ENCODE measurements around the gene GDI1. TPM values are rescaled to one million over a fixed set of nuclear protein-coding genes. Genes with fewer than 3 reads are reported as not detected.
"Not testable (repeated sequence)": the region's sequence is repeated elsewhere in the genome, so short reads cannot be mapped to it uniquely, and the experiment has no call there.

GDI1 gene
- total and polyA plus RNA-seq, 2 of the 4 experiments (the other 2 are of a cell fraction): 113 to 291 TPM

DNA sequence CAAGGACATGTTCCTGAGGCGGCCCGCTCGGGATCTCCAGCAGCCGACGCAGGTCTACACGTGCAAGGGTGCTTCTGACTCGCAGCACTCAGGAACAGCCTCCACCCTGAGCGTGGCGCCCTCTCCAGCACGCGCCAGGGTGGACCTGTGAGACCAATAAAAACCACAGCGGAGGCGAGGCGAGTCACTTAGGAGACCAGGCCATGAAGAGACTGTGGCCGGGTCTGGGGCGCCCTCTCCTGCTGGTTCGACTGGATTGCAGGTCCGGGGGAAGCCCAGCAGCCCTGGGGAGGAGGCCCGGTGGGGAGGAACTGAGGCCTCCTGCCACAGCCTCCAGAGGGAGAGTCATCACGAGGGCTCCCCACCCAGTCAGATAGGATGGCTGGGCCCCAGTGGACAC, 48.9 kb upstream of the GDI1 start:
- H3K27ac ChIP-seq (ENCODE audit: insufficient read depth, low read length); DNase-seq; H3K27me3 ChIP-seq (ENCODE audit: control insufficient read depth, insufficient read depth, low read length); dilution Hi-C loops (cut with HindIII; ENCODE audit: low sequenced_read_pairs, unreplicated experiment); H3K9me3 ChIP-seq (ENCODE audit: control insufficient read depth, insufficient read depth, low read length); CTCF ChIA-PET; H3K4me2 ChIP-seq (ENCODE audit: low read depth, low read length); ATAC-seq (ENCODE audit: low read depth); H3K23ac ChIP-seq (ENCODE audit: low read depth, low read length); H2AK5ac ChIP-seq (ENCODE audit: low read depth, low read length); H3K4ac ChIP-seq (ENCODE audit: low read depth, low read length); POLR2A ChIA-PET (ENCODE audit: unreplicated experiment); H3K56ac ChIP-seq (ENCODE audit: extremely low read depth, insufficient read depth, low read length); H4K20me1 ChIP-seq (ENCODE audit: insufficient read depth, low read length); H3K18ac ChIP-seq (ENCODE audit: low read depth, low read length); H2BK120ac ChIP-seq (ENCODE audit: low read depth, low read length); intact Hi-C loops (cut with micrococcal nuclease); H3K9ac ChIP-seq (ENCODE audit: low read depth, low read length); H3K36me3 ChIP-seq (ENCODE audit: control insufficient read depth, insufficient read depth, low read length); BruUV-seq (replicated peaks); H2AK9ac ChIP-seq (replicated peaks; ENCODE audit: low read depth, low read length, poor library complexity); H3K4me3 ChIP-seq (ENCODE audit: insufficient read depth, low read depth, low read length); H3K9me1 ChIP-seq (ENCODE audit: insufficient read depth, low read length); H3K4me1 ChIP-seq (ENCODE audit: control insufficient read depth, insufficient read depth, low read length); H4K8ac ChIP-seq (ENCODE audit: low read depth in 2 of 2, low read length in 2 of 2); H3K14ac ChIP-seq (replicated peaks; ENCODE audit: low read depth, low read length); in situ Hi-C loops (cut with MboI; ENCODE audit: low sequenced_read_pairs); H2BK20ac ChIP-seq (ENCODE audit: low read depth, low read length); H2BK5ac ChIP-seq (ENCODE audit: low read depth, low read length, poor library complexity, severe bottlenecking); H4K5ac ChIP-seq (ENCODE audit: low read depth, low read length); H3K79me1 ChIP-seq (ENCODE audit: low read depth in 1 of 2, low read length in 2 of 2); H2AFZ ChIP-seq (replicated peaks; ENCODE audit: low read length, poor library complexity); H4K91ac ChIP-seq (ENCODE audit: insufficient read depth, low read depth, low read length); H2BK15ac ChIP-seq (ENCODE audit: low read depth, low read length): not testable (repeated sequence)
- no CpG with 5 or more reads among the region's 20 CpGs for WGBS, 2 experiments (ENCODE audit: extremely low coverage in 2 of 2, insufficient read length in 1 of 2)

- H3K36me3 ChIP-seq (ENCODE audit: control insufficient read depth, insufficient read depth, low read length); H4K91ac ChIP-seq (ENCODE audit: insufficient read depth, low read depth, low read length); H3K9me1 ChIP-seq (ENCODE audit: insufficient read depth, low read length); POLR2A ChIA-PET (ENCODE audit: unreplicated experiment); CTCF ChIA-PET; DNase-seq; H3K27ac ChIP-seq (ENCODE audit: insufficient read depth, low read length); H2BK20ac ChIP-seq (ENCODE audit: low read depth, low read length); H3K9ac ChIP-seq (ENCODE audit: low read depth, low read length); H3K9me3 ChIP-seq (ENCODE audit: control insufficient read depth, insufficient read depth, low read length); ATAC-seq (ENCODE audit: low read depth); H2BK15ac ChIP-seq (ENCODE audit: low read depth, low read length); dilution Hi-C loops (cut with HindIII; ENCODE audit: low sequenced_read_pairs, unreplicated experiment); H3K4me1 ChIP-seq (ENCODE audit: control insufficient read depth, insufficient read depth, low read length); H4K8ac ChIP-seq (ENCODE audit: low read depth in 2 of 2, low read length in 2 of 2); H4K5ac ChIP-seq (ENCODE audit: low read depth, low read length); H3K4ac ChIP-seq (ENCODE audit: low read depth, low read length); H3K14ac ChIP-seq (replicated peaks; ENCODE audit: low read depth, low read length); BruUV-seq (replicated peaks); H3K79me1 ChIP-seq (ENCODE audit: low read depth in 1 of 2, low read length in 2 of 2); H2AFZ ChIP-seq (replicated peaks; ENCODE audit: low read length, poor library complexity); H2AK9ac ChIP-seq (replicated peaks; ENCODE audit: low read depth, low read length, poor library complexity); H2BK120ac ChIP-seq (ENCODE audit: low read depth, low read length); H2AK5ac ChIP-seq (ENCODE audit: low read depth, low read length); intact Hi-C loops (cut with micrococcal nuclease); H3K4me2 ChIP-seq (ENCODE audit: low read depth, low read length); H3K4me3 ChIP-seq (ENCODE audit: insufficient read depth, low read depth, low read length); H3K27me3 ChIP-seq (ENCODE audit: control insufficient read depth, insufficient read depth, low read length); H3K56ac ChIP-seq (ENCODE audit: extremely low read depth, insufficient read depth, low read length); H2BK5ac ChIP-seq (ENCODE audit: low read depth, low read length, poor library complexity, severe bottlenecking); H3K18ac ChIP-seq (ENCODE audit: low read depth, low read length); H4K20me1 ChIP-seq (ENCODE audit: insufficient read depth, low read length); in situ Hi-C loops (cut with MboI; ENCODE audit: low sequenced_read_pairs); H3K23ac ChIP-seq (ENCODE audit: low read depth, low read length): not testable (repeated sequence)
- WGBS, 2 experiments (ENCODE audit: extremely low coverage in 2 of 2, insufficient read length in 1 of 2): no CpG with 5 or more reads among the region's 16 CpGs
These were observed 48.3 kb upstream of the GDI1 start for GRCh38 chrX:154388649-154389048.
